ENCODE data around the gene PTPRN.
"Not testable (repeated sequence)": the region's sequence is repeated elsewhere in the genome, so short reads cannot be mapped to it uniquely, and the experiment has no call there.

Gene PTPRN

GRCh38 chr2:219292616-219293015 lies 16.6 kb downstream of the PTPRN start:
- H3K36me3 ChIP-seq (ENCODE audit: control insufficient read depth in 1 of 2, insufficient read depth in 2 of 2, low read length in 2 of 2), result no peaks in the 10 kb centered on the region
- no peaks in the 10 kb centered on the region for H3K9me3 ChIP-seq (ENCODE audit: control insufficient read depth in 1 of 2, low read length in 2 of 2)
- no peaks in the 10 kb centered on the region for H3K27me3 ChIP-seq (ENCODE audit: low read depth, low read length)
- no peak overlapping the region for H3K4me3 ChIP-seq (ENCODE audit: low read depth in 1 of 2, low read length in 2 of 2)
- no peak overlapping the region for H3K27ac ChIP-seq (ENCODE audit: low read length)
- H3K4me1 ChIP-seq (ENCODE audit: control insufficient read depth in 1 of 2, insufficient read depth in 2 of 2, low read length in 2 of 2), result peaks cover 3 to 15% of the 10 kb centered on the region in 2 donors

GRCh38 chr2:219291910-219292490 lies 17.2 kb downstream of the PTPRN start:
- Histone ChIP-seq H3K27me3 (ENCODE audit: low read depth, low read length) (no peaks in the 10 kb centered on the region), H3K4me1 (ENCODE audit: control insufficient read depth in 1 of 2, insufficient read depth in 2 of 2, low read length in 2 of 2) (peaks cover 3 to 15% of the 10 kb centered on the region in 2 donors), H3K36me3 (ENCODE audit: control insufficient read depth in 1 of 2, insufficient read depth in 2 of 2, low read length in 2 of 2) (no peaks in the 10 kb centered on the region), H3K27ac (ENCODE audit: low read length) (no peak overlapping the region), H3K4me3 (ENCODE audit: low read depth in 1 of 2, low read length in 2 of 2) (no peak overlapping the region), H3K9me3 (ENCODE audit: control insufficient read depth in 1 of 2, low read length in 2 of 2) (no peaks in the 10 kb centered on the region)

GRCh38 chr2:219291394-219291793 lies 17.8 kb downstream of the PTPRN start:
- Histone ChIP-seq H3K27ac (ENCODE audit: low read length) (no peak overlapping the region), H3K4me3 (ENCODE audit: low read depth in 1 of 2, low read length in 2 of 2) (no peak overlapping the region), H3K4me1 (ENCODE audit: control insufficient read depth in 1 of 2, insufficient read depth in 2 of 2, low read length in 2 of 2) (peaks cover 3 to 15% of the 10 kb centered on the region in 2 donors), H3K36me3 (ENCODE audit: control insufficient read depth in 1 of 2, insufficient read depth in 2 of 2, low read length in 2 of 2) (no peaks in the 10 kb centered on the region), H3K27me3 (ENCODE audit: low read depth, low read length) (no peaks in the 10 kb centered on the region), H3K9me3 (ENCODE audit: control insufficient read depth in 1 of 2, low read length in 2 of 2) (no peaks in the 10 kb centered on the region)

- H3K27me3 ChIP-seq (ENCODE audit: low read depth, low read length), result no peaks in the 10 kb centered on the region
- no peaks in the 10 kb centered on the region for H3K9me3 ChIP-seq (ENCODE audit: control insufficient read depth in 1 of 2, low read length in 2 of 2)
- peaks cover 0 to 2% of the 10 kb centered on the region in 2 donors for H3K36me3 ChIP-seq (ENCODE audit: control insufficient read depth in 1 of 2, insufficient read depth in 2 of 2, low read length in 2 of 2)
- no peak overlapping the region for H3K4me3 ChIP-seq (ENCODE audit: low read depth in 1 of 2, low read length in 2 of 2)
- H3K27ac ChIP-seq (ENCODE audit: low read length), result no peak overlapping the region
- H3K4me1 ChIP-seq (ENCODE audit: control insufficient read depth in 1 of 2, insufficient read depth in 2 of 2, low read length in 2 of 2), result peaks cover 3 to 16% of the 10 kb centered on the region in 2 donors
Measured at GRCh38 chr2:219290381-219291171, 18.6 kb downstream of the PTPRN start.

GRCh38 chr2:219289537-219290361 lies 19.5 kb downstream of the PTPRN start:
- H3K27me3 ChIP-seq (ENCODE audit: low read depth, low read length), result no peaks in the 10 kb centered on the region
- no peak overlapping the region for H3K4me3 ChIP-seq (ENCODE audit: low read depth in 1 of 2, low read length in 2 of 2)
- peaks cover 7 to 10% of the 10 kb centered on the region in 2 donors for H3K36me3 ChIP-seq (ENCODE audit: control insufficient read depth in 1 of 2, insufficient read depth in 2 of 2, low read length in 2 of 2)
- H3K27ac ChIP-seq (ENCODE audit: low read length), result no peak overlapping the region
- no peaks in the 10 kb centered on the region for H3K9me3 ChIP-seq (ENCODE audit: control insufficient read depth in 1 of 2, low read length in 2 of 2)
- peaks cover 3 to 22% of the 10 kb centered on the region in 2 donors for H3K4me1 ChIP-seq (ENCODE audit: control insufficient read depth in 1 of 2, insufficient read depth in 2 of 2, low read length in 2 of 2)

GRCh38 chr2:219289195-219289536 lies 20.0 kb downstream of the PTPRN start:
- H3K27ac ChIP-seq (ENCODE audit: low read length), result no peak overlapping the region
- H3K4me1 ChIP-seq (ENCODE audit: control insufficient read depth in 1 of 2, insufficient read depth in 2 of 2, low read length in 2 of 2), result peaks cover 3 to 19% of the 10 kb centered on the region in 2 donors
- H3K9me3 ChIP-seq (ENCODE audit: control insufficient read depth in 1 of 2, low read length in 2 of 2), result no peaks in the 10 kb centered on the region
- peaks cover 12 to 15% of the 10 kb centered on the region in 2 donors for H3K36me3 ChIP-seq (ENCODE audit: control insufficient read depth in 1 of 2, insufficient read depth in 2 of 2, low read length in 2 of 2)
- H3K27me3 ChIP-seq (ENCODE audit: low read depth, low read length), result no peaks in the 10 kb centered on the region
- H3K4me3 ChIP-seq (ENCODE audit: low read depth in 1 of 2, low read length in 2 of 2), result no peak overlapping the region

- H3K27me3 ChIP-seq (ENCODE audit: low read depth, low read length), result no peaks in the 10 kb centered on the region
- H3K27ac ChIP-seq (ENCODE audit: low read length), result no peak overlapping the region
- H3K36me3 ChIP-seq (ENCODE audit: control insufficient read depth in 1 of 2, insufficient read depth in 2 of 2, low read length in 2 of 2), result peaks cover 23 to 29% of the 10 kb centered on the region in 2 donors
- peaks cover 3 to 18% of the 10 kb centered on the region in 2 donors for H3K4me1 ChIP-seq (ENCODE audit: control insufficient read depth in 1 of 2, insufficient read depth in 2 of 2, low read length in 2 of 2)
- no peak overlapping the region for H3K4me3 ChIP-seq (ENCODE audit: low read depth in 1 of 2, low read length in 2 of 2)
- no peaks in the 10 kb centered on the region for H3K9me3 ChIP-seq (ENCODE audit: control insufficient read depth in 1 of 2, low read length in 2 of 2)
Measured at GRCh38 chr2:219287580-219288265, 21.5 kb downstream of the PTPRN start.

- not testable (repeated sequence) for H3K9me3 ChIP-seq (ENCODE audit: control insufficient read depth in 1 of 2, low read length in 2 of 2); H3K27me3 ChIP-seq (ENCODE audit: low read depth, low read length); H3K4me3 ChIP-seq (ENCODE audit: low read depth in 1 of 2, low read length in 2 of 2); H3K27ac ChIP-seq (ENCODE audit: low read length)
- peaks cover 30 to 36% of the 10 kb centered on the region in 2 donors for H3K36me3 ChIP-seq (ENCODE audit: control insufficient read depth in 1 of 2, insufficient read depth in 2 of 2, low read length in 2 of 2)
- peaks cover 3 to 18% of the 10 kb centered on the region in 2 donors for H3K4me1 ChIP-seq (ENCODE audit: control insufficient read depth in 1 of 2, insufficient read depth in 2 of 2, low read length in 2 of 2)
Measured at GRCh38 chr2:219287116-219287440, 22.1 kb downstream of the PTPRN start.

- Histone ChIP-seq H3K9me3 (ENCODE audit: control insufficient read depth in 1 of 2, low read length in 2 of 2) (no peaks in the 10 kb centered on the region), H3K4me1 (ENCODE audit: control insufficient read depth in 1 of 2, insufficient read depth in 2 of 2, low read length in 2 of 2) (peaks cover 3 to 23% of the 10 kb centered on the region in 2 donors), H3K27ac (ENCODE audit: low read length) (no peak overlapping the region), H3K36me3 (ENCODE audit: control insufficient read depth in 1 of 2, insufficient read depth in 2 of 2, low read length in 2 of 2) (peaks cover 35 to 41% of the 10 kb centered on the region in 2 donors), H3K4me3 (ENCODE audit: low read depth in 1 of 2, low read length in 2 of 2) (no peak overlapping the region), H3K27me3 (ENCODE audit: low read depth, low read length) (no peaks in the 10 kb centered on the region)
Measured at GRCh38 chr2:219286436-219287115, 22.6 kb downstream of the PTPRN start.

GRCh38 chr2:219285894-219286425 lies 23.2 kb downstream of the PTPRN start:
- Histone ChIP-seq H3K27me3 (ENCODE audit: low read depth, low read length) (no peaks in the 10 kb centered on the region), H3K9me3 (ENCODE audit: control insufficient read depth in 1 of 2, low read length in 2 of 2) (no peaks in the 10 kb centered on the region), H3K36me3 (ENCODE audit: control insufficient read depth in 1 of 2, insufficient read depth in 2 of 2, low read length in 2 of 2) (peaks cover 40 to 47% of the 10 kb centered on the region in 2 donors), H3K4me3 (ENCODE audit: low read depth in 1 of 2, low read length in 2 of 2) (no peak overlapping the region), H3K27ac (ENCODE audit: low read length) (no peak overlapping the region), H3K4me1 (ENCODE audit: control insufficient read depth in 1 of 2, insufficient read depth in 2 of 2, low read length in 2 of 2) (peaks cover 3 to 29% of the 10 kb centered on the region in 2 donors)

All from muscle layer of duodenum (tissue), 2 donors.